DND-41 (cell line): Measurements from ENCODE around the gene CDR2L.

Experiments used
- EZH2 ChIP-seq: IDR thresholded peaks from 3 replicates; pipeline ENCODE4 v1.6.1; 2012; ENCODE audit warnings: borderline replicate concordance, low read depth, mild to moderate bottlenecking, moderate library complexity, low read length, inconsistent platforms; ENCODE audit not compliant: severe bottlenecking
- TF ChIP-seq, protein P1 (sequence below): IDR thresholded peaks from 2 replicates; pipeline ENCODE4 v1.5.1; 2012; ENCODE audit warnings: borderline replicate concordance, low read length, moderate library complexity, mild to moderate bottlenecking; ENCODE audit not compliant: poor library complexity, severe bottlenecking; ENCODE audit errors: extremely low read depth

DNA sequence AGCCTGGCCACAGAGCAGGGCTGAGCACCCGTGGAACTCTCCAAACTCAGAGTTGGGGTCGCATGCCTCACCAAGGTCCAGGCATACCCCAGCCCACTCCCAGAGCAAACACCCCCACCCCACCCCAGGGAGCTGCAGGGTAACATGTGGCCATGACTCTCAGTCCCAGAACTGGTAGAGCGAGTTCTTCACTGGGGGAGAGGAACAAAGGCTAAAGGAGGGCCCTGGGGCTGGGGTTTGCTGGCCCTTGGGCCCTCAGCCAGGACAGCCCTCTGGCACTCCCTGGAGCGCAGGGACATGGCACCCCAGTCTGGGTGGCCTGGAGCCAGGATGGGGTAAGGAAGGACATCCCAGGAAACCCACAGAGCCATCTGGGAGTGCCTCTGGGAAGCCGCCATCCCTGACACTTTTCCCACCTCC, 19.1 kb upstream of the CDR2L start:
- TF ChIP-seq, protein P1, sequence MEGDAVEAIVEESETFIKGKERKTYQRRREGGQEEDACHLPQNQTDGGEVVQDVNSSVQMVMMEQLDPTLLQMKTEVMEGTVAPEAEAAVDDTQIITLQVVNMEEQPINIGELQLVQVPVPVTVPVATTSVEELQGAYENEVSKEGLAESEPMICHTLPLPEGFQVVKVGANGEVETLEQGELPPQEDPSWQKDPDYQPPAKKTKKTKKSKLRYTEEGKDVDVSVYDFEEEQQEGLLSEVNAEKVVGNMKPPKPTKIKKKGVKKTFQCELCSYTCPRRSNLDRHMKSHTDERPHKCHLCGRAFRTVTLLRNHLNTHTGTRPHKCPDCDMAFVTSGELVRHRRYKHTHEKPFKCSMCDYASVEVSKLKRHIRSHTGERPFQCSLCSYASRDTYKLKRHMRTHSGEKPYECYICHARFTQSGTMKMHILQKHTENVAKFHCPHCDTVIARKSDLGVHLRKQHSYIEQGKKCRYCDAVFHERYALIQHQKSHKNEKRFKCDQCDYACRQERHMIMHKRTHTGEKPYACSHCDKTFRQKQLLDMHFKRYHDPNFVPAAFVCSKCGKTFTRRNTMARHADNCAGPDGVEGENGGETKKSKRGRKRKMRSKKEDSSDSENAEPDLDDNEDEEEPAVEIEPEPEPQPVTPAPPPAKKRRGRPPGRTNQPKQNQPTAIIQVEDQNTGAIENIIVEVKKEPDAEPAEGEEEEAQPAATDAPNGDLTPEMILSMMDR: no peak
- no peak for TF ChIP-seq EZH2
